GF-D8 (cell line): ENCODE measurements around the gene AFDN.

ENCODE experiments used
- DNase-seq: peaks from one replicate; lab custom pipeline; 2025; lab: John Stamatoyannopoulos, UW

The AFDN gene

DNA sequence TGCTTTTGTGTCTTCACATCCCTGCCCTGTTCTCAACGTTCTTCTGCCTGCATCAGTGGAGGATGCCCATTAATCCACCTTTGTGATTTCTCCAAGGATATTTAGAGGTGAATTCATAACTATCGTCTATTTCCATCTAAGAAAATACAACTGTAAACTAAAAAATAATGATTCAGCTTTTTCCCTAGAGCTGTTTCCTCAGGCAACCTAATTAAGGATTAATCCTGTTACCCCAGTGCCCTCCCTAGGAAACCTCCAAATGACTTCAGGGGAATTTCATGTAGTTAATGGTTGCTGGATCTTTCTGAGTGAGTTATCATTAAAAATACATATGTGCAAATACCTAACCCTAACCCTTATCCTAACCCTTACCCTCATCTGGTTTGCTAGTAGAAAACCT is 14.6 kb upstream of the AFDN start:
- DNase-seq: no peak

DNA sequence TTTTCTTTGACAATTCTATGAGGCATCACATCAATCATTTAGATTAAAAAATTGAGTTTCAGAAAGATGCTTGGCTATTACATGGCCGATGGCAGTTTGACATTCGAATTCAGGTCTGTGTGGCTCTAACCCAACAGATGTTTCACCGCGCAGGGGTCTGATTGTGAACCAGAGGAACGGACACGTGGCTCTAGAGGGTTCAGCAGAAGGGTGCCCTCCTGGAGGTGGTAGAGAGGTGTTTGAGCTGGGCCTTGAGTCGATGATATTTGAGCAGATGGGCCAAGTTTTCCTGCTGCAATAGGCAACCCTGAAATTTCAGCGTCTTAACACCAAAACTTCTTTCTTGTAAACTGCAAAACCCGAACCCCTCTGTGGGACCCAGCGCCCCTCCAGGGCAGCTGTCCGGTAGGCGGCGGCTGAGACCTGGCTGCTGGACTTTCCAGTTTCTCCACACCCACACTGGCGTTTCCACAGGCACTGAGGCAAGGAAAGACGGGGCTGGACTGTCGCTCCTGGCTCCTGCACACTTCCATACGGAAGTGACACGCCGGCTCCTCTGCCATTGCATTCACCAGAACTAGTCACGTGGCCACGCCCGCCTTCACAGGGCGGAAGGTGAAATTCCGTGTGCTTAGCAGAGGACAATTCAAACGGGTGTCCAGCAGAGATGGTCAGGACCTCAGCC is 11.3 kb upstream of the AFDN start:
- DNase-seq: peak; percentile 47

DNA sequence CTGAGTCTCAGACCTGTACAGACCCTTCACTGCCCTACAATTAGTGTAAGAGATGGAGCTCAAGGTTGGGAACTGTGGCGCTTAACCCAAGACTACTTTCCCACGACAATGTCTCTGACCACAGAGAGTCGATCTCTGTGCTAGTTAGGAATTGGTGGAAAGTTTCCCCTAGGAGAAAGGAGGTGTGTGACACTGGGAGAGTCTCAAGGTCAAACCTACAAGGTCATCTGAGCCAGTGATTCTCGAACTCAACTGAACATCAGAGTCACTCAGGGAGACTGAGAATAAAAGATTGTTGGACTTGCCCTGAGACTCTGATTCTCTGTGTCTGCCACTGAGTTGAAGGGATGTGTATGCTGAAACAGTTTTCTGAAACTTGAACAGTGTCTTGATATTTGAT is 9.7 kb upstream of the AFDN start:
- DNase-seq: no peak

DNA sequence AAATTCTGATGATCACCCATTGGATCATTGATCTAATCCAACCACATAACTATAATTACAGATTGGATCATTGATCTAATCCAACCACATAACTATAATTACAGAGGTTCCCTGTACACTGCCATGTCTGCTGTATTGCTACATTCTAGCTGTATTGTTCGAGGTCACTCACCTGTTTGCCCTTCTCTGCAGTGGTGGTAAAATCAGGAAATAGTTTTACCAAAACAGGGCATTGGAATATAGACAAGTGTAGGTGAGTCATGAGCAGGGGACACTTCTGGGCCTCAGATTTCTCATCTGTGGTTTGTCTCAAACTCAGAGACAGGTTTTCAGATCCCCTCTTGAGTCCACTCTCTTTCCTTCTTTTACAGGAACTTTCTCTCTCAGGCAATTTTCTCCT is 9.0 kb upstream of the AFDN start:
- no peak for DNase-seq

DNA sequence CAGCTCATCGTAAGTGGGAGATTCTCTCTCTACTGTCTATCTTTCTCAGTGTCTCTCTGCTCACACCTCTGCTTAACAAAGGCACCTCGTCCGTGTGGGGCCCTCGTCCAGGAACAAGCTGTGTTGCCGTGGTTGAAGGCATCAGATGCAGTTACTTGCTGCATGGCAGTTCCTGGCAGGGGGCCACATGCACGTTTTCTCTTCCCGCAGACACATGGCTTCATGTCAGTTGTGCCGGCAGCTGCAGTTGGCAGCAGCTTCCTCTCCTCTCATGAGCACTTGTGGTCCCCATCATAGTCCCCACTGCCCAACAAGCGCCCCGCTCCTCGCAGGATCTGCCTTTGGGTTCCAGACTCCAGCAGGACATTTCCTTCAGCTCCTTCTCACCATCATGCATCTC is 7.1 kb upstream of the AFDN start:
- DNase-seq: no peak

DNA sequence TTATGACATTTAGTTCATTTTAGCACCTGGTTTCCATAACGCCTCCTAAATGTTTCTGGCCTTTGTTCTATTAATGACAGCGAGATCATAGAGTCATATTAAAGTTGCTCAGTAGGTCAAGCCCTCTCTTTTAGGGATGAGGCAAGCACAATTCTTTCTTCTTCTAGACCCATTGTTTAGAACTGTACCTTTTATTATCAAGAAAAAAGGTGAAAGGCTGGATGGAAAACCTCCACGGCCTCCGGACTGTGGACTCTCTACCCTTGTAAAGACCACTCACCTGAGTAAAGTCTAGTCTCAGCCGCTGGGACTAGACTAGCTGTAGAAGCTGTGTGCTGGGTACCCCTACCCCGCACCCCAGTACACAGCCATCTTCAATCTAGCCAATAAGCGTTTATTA is 6.0 kb upstream of the AFDN start:
- DNase-seq: no peak

DNA sequence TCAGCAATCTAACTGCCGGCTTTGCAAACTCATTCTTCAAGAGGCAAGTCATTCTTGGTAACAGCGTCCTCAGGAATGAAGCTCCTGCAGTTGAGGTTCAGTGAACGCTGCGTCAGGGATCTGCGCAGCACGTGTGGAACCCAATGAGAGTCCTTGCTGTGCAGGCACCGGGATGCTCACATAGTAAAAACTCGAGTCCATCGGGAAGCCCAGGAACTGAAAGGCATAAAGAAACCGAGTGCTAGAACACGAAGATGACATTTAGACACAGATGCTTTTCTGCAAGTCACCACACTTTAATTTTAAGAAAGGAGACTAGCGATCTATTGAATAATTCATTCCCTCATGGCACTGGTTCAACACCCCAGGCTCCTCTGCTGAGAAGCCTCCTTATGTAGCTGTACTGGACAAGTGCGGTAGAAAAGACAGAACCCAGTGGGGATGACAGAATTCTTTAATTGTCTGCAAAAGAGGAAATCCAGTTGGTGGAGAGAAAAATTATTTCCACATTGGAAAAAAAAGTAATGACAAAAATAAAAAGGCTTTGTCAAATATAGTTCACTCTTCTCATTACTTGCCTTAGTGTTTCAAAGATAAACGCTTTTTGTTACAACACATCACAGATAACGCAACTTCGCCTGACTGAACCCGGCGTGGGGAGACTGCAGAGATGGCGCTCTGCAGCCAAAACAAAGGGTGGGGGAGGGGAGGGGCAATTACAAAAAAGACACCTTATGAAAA is 1.9 kb upstream of the AFDN start:
- no peak for DNase-seq

DNA sequence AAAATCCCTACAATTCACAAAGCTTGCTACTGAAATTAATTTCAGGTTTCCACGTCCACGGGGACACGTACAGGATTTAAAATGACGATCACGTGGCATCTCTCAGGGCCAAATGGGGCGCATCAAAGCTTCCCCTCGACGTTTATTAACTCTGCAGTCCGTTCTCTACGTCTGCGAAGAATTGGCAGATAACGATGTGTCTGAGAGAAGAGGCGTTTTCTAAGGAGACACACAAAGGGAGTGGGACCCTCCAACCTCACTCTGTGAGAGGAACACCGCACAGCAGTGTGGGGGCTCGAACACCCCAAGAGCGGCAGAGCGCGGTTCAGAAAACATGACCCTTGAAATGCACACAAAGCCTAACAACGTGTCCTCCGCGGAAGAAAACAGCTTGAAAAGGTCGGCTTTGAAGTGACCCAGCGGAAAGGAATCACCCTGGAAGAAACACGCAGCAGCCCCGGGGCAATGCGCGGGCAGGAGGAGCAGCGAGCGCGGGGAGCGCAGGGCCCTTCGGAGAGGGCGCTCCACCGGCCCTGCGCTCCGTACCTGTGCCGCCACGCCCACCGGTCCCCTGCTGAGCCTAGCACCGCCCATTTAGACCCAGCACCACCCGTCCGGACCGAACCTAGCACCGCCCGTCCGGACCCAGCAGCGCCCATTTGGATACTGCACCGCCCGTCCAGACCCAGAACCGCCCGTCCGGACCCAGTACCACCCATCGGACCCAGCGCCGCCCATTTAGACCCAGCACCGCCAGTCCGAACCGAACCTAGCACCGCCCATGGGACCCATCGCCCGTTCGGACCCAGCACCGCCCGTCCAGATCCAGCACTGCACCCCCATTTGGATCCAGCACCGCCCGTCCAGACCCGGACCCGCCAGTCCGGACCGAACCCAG is 1.1 kb upstream of the AFDN start:
- no peak for DNase-seq

DNA sequence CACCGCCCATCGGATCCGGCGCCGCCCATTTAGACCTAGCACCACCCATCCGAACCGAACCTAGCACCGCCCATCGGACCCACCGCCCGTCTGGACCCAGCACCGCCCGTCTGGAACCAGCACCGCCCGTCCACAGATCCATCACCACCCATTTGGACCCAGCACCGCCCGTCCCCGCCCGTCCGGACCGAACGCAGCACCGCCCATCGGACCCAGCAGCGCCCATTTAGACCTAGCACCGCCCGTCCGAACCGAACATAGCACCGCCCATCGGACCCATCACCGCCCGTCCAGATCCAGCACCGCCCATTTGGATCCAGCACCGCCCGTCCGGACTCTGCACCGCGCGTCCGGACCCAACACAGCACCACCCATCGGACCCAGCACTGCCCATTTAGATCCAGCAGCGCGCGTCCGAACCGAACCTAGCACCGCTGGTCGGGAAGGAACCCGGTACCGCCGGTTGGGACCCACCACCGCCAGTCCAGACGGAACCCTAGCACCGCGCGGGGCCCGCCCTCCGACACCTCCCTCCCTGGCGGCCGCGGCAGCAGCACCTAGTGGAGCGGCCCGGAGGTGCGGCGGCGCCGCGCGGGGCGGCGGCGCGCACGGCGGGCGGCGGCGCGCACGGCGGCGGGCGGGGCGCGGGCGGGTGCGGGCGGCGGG is 348 bp upstream of the AFDN start:
- DNase-seq: no peak

DNA sequence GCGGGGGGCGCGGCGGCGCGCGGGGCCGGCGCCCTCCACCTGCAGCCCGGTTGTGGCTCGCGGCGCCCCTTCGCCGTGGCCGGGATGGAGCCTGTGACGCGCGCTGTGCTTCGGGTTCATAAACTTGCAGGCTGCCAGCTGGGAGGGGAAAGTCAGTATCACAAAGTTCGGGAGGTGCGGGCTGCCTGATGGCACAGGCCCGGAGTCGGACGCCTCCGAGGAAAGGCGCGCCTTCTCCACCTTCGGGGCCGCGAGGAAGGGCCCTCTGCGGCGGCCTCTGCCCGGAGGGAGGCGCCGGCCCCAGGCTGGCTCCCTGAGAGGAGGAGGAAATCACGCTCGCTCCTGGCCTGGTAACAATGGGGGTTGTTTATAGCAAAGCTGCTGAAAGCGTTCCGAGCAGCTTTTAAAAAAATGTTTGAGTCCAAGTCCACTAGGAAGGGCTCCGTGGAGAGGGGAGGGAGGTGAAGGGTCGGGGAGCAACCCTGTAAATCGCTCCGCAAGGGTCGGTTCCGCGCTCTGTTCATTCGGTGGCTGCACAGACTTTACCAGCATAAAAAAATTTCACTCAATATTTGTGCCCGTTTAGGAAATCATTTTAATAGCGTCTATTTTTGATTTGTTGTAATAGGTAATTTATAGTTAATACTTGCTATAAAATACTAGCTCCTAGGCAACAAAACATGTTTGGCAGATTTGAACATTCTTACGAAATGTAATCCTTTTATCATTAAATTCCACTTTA is 1.0 kb downstream of the AFDN start:
- DNase-seq: no peak

DNA sequence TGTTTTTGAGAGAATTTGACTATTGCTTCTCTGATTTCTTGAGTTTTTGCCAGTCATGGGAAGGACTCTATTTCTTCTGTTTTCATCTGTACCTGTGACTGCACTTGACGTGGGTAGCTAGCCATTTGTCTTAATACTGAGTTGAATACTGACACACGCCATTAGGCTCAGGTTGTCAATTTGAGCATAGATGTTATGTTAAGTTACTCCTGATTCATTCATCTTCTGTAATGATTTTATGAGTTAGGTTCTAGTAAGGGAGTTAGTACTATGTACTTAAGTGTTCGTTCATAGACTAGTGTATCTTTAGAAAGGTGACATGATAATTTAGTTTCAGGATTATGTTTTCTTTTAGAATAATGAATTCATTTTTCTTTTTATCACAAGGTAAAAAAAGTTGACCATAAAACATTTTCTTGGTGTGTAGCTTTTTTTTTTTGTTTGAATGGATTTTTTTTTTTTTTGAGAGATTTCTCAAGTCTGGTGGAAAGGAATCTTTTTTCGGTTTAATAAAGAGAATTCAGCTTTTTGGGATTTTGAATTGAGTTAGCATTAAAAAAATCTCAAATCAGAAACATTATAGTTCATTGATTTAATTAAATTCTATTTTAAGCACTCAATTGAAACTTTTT is 1.7 kb downstream of the AFDN start:
- no peak for DNase-seq

DNA sequence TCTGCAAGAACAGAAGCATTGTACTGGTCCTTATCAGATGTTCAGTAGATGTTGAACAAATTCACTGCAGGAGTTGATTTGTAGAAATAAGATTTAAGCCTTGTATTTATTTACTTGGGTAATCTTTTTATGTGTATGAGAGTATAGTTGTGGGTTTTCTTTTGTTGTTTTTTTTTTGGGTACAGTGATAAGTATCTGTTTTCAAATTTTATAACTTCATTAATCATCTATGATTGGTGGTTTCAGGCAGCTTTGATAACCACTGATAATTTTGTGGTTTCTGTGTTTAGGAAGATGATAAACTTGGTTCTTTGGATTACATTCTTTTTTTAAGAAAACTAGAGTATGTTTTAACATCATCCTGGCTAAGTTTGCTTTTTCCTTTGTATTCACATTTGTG is 2.8 kb downstream of the AFDN start:
- no peak for DNase-seq

DNA sequence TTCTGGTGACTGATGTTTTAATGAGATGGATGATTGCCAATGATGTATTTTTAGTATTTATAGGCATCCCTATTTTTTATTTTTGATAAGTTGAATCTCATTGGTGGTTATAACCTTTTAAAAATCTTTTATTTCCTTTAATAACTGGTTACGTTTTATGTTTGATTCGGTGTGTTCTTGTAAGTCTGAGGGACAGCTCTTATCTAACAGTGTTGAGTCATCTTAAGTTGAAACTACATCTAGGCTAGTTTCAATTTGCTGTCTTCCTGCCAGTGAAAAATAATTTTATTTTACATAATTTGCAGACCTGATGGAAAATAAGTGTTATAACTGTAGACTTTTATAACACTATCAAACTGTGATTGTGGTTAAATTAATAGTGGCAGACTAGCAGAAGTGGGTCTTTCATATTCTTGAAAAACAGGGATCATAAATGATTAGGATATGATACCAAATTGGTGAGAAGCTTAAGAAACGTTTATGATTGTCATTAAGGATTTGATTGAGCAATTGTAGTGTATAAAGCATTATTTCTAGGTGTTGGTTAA is 4.6 kb downstream of the AFDN start:
- DNase-seq: no peak

DNA sequence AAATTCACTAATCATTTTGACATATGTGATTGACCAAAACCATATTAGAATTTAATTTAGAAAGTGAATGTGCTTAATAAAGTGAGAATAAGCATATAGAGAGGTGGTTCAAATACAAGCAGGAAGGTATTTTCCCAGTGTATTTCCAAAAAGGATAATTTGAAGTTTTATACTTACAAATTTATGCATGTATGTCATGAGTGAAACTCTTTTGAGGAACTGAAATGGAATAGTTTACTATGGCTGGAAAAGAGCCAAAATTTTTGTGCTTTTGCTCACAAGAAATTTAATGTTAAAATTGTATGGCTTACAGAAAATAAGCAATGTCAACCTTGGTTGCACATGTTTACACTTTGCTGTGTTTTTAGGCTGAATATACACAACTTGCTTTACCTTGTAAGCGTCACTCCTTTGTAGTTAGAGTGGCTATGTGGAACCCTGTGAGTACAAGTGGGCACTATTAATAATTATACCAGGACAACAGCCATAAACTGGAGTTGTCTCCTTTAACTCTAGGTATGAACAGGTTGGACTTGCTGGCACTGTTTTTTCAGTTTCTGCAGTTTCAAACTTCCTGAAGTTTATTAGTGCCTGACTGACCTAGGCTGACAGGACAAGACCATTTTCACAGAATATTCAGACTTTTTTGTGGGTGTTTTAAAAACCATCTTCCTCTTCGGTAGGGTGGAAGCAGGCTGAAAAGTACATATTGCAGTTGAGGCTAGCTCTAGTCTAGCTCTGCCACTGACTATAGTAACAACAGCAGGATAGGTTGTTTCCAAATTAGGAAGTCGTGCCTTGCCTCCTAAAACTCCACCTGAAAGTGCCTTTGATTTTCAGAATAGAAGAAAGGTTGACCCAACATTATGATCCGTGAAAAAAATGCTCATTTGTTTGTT is 6.0 kb downstream of the AFDN start:
- no peak for DNase-seq

DNA sequence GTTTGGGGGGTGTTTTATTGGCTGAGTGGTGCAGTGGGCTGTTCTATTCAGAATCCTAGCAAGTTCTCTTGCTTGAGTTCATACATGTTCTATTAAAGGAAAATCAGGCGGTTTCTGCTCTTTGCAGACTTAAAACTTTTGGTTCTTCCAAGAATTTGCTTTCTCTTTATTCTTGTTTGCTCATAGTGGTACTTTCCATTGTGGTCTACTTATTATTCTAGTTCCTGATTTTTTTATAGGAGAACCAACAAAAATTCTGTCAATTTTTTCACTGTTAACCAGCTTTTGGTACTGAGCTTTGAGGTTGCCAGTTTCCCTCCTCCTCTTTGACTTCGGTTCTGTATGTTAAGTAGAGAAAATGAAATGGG is 6.7 kb downstream of the AFDN start:
- peak; percentile 36 for DNase-seq

DNA sequence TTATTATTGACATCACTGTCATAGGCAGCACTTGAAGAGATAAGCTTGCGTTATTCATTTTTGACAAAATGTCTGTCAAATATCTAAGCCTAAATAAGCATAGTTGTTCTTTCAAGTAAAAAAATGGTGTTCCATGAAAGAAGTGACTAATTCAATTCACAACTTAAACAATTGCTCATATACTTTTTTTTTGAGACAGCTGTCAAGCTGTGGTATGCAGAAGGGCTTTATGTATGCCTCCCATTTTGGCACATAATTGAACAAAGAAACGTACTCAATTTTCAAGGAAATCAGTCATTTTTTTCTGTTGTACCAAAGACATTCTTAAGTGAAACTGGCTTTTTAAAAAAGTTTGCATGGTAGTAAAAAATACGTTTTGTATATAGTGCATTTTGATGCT is 8.5 kb downstream of the AFDN start:
- no peak for DNase-seq

DNA sequence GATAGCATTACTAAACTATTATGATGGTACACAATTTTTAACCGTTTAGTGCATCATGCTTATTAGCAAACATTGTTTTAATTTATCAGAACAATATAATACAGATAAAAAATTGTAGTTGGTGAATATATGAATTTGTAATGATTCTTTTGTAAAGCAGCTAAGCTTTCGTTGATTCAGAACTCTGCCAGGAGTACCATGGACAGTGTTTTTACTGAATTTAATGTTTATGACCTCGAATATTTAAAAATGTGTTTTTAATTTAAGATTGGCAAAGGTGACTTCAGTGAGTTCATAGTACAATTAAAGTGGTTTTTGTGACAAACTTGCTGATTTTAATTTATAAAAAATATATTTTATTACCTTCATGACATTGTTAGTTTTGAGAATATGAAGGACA is 10.0 kb downstream of the AFDN start:
- no peak for DNase-seq

DNA sequence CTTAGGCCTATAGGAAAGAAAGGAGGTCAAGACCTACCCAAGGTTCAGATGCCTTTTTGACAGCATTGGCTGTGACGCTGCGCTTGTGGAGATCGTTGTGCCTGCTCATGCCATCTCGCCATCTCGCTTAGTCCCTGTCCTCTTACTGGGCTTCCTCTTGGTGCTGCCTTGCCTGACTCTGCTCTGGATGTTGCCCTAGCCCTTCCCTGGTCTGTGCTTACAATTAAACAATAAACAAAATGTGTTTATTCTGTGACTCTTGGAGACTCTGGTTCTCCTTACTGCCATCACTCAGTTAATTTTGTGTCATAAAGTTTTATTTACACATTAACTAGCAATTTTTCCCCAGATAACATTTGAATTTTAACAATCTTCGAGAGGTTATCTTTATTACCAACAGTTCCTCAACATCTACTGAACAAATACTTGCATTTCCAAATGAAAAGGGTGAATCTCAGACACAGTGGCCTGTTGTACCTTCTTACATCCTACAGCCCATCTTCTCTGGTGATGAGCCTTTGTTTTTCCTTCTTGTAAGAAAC is 11.6 kb downstream of the AFDN start:
- DNase-seq: no peak

DNA sequence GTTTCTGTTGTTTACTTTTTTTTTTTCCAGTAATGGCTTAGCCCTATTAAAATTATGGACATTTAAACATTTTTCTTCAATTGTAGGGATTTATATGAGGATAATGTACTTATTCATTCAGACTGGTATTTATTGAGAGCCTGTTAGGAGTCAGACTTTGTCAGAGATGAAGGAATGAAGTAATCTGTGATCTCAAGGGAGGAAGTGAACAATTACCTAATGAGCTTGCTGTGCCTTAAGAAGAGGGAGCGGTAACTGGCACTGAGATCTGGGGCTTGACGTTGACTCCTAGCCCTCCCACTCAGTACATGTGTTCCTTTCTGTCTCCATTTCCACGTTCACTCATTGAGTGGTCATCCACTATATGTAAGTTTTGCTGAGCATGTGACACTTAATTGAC is 12.6 kb downstream of the AFDN start:
- no peak for DNase-seq

DNA sequence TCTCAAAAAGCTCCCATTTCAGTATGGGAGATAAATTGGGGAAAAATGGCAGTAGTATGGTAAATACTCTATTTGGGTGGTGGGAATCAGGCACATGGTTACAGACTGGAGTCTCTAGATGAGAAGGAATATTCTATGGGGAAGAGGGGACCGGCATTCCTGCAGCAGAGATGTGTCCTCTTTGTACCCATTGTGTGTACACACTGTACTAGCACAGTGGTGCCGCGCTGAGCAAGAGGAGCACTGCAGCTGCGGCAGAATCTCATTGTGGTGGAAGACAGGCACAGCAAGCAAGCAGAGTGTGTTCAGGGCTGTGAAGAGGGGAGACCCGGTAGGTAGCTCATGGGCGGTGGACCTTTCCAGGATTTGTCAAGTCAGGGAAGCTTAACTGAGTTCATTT is 13.0 kb downstream of the AFDN start:
- no peak for DNase-seq
